ENCODE data around the gene ENGASE. TPM values are rescaled to one million over a fixed set of nuclear protein-coding genes. Genes with fewer than 3 reads are reported as not detected.
A peak's percentile ranks its signal among the peaks of the same experiment; 100 is the strongest.

Gene ENGASE
- total and polyA plus RNA-seq, 2 experiments from 2014 or later = 9.0 to 27.1 TPM

DNA sequence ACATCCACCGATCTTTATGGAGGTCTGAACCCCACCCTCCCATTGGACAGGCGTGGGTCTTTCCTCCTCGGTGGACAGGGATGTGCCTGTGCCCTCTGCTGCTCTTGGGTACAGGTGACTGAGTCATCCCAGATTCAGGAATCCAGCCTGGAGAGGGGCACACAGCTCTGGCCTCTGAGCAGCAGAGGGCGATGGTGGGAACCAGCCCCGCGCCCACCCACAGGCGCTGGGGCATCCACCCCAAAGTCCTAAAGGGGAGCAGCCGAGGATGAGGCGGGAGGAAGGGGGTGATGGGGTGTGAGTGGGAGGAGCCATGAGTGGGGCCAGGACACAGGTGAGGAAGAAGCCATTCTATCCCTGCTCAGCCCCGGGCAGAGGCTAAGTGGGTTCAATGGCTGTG, 35.0 kb downstream of the ENGASE start:
- DNase-seq (ENCODE audit: low spot score) = peak; percentile 56
- Histone ChIP-seq H3K36me3 (ENCODE audit: insufficient read depth) (no peaks in the 10 kb centered on the region), H3K4me1 (ENCODE audit: insufficient read depth) (no peaks in the 10 kb centered on the region), H3F3A (replicated peaks; ENCODE audit: low read depth) (no peaks in the 10 kb centered on the region), H3K4me3 (no peak overlapping the region), H3K4me2 (no peak overlapping the region), H3K79me2 (replicated peaks; ENCODE audit: insufficient read depth) (no peaks in the 10 kb centered on the region), H3K9me2 (ENCODE audit: insufficient read depth) (no peaks in the 10 kb centered on the region), H2AFZ (no peak overlapping the region), H4K20me1 (replicated peaks; ENCODE audit: insufficient read depth) (no peaks in the 10 kb centered on the region), H3K27ac (ENCODE audit: low read depth) (no peak overlapping the region), H3K27me3 (ENCODE audit: insufficient read depth) (no peaks in the 10 kb centered on the region)
- TF ChIP-seq, protein P1, sequence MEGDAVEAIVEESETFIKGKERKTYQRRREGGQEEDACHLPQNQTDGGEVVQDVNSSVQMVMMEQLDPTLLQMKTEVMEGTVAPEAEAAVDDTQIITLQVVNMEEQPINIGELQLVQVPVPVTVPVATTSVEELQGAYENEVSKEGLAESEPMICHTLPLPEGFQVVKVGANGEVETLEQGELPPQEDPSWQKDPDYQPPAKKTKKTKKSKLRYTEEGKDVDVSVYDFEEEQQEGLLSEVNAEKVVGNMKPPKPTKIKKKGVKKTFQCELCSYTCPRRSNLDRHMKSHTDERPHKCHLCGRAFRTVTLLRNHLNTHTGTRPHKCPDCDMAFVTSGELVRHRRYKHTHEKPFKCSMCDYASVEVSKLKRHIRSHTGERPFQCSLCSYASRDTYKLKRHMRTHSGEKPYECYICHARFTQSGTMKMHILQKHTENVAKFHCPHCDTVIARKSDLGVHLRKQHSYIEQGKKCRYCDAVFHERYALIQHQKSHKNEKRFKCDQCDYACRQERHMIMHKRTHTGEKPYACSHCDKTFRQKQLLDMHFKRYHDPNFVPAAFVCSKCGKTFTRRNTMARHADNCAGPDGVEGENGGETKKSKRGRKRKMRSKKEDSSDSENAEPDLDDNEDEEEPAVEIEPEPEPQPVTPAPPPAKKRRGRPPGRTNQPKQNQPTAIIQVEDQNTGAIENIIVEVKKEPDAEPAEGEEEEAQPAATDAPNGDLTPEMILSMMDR (conservative IDR thresholded peaks at IDR 0.05; ENCODE audit: low read depth in 2 of 2) = peak; percentile 60 to 68
- TF ChIP-seq EZH2phosphoT487 (IDR thresholded peaks at IDR 0.05; ENCODE audit: unreplicated experiment) = no peak
- TF ChIP-seq ZNF114 (CRISPR knock-in tag; IDR thresholded peaks at IDR 0.05) = no peak
- no peak for TF ChIP-seq STAT1 (IDR thresholded peaks at IDR 0.05; ENCODE audit: unreplicated experiment)
- TF ChIP-seq, protein P2, sequence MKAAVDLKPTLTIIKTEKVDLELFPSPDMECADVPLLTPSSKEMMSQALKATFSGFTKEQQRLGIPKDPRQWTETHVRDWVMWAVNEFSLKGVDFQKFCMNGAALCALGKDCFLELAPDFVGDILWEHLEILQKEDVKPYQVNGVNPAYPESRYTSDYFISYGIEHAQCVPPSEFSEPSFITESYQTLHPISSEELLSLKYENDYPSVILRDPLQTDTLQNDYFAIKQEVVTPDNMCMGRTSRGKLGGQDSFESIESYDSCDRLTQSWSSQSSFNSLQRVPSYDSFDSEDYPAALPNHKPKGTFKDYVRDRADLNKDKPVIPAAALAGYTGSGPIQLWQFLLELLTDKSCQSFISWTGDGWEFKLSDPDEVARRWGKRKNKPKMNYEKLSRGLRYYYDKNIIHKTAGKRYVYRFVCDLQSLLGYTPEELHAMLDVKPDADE (IDR thresholded peaks at IDR 0.05) = no peak
- Mint-ChIP-seq H3K4me1 (no peaks in the 10 kb centered on the region; the same call in 2 of the 3 replicates), H3K27ac (no peak overlapping the region), H3K36me3 (ENCODE audit: low read depth) (no peaks in the 10 kb centered on the region), H3K27me3 (ENCODE audit: insufficient read depth, low read depth, poor library complexity) (peaks cover 16% of the 10 kb centered on the region), H3K9me3 (no peaks in the 10 kb centered on the region), H3K4me3 (no peak overlapping the region)
- ATAC-seq = peak; percentile 79

DNA sequence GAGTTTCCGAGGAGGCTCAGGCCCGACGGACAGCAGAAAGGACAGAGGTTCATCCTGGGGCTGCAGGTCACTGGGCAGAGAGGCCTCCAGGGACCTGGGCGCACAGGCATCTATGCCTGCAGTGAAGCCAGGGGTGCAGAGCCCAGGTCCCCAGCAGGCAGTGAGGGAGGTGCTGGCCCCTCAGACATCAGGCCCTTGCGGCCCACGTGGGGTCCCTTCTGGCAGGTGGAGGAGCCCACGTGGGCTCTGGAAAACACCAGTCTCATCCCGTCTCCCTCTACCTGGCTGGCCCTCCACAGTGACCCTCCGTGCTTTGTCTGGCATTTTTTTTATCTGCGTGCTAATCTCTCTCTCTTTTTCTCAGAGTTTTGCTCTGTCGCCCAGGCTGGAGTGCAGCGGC, 36.5 kb downstream of the ENGASE start:
- DNase-seq (ENCODE audit: low spot score) (no peak), ATAC-seq (no peak)
- no peaks in the 10 kb centered on the region for H3K36me3 ChIP-seq (ENCODE audit: insufficient read depth)
- no peak overlapping the region for H2AFZ ChIP-seq
- TF ChIP-seq ZNF331 (CRISPR knock-in tag; IDR thresholded peaks at IDR 0.05; ENCODE audit: low read depth) (no peak), CREB1 (CRISPR knock-in tag; IDR thresholded peaks at IDR 0.05; ENCODE audit: low read depth) (no peak), JUNB (IDR thresholded peaks at IDR 0.05; ENCODE audit: unreplicated experiment) (no peak), POLR2AphosphoS5 (IDR thresholded peaks at IDR 0.05; ENCODE audit: low read depth) (no peak)
- TF ChIP-seq, protein P2 (IDR thresholded peaks at IDR 0.05) = no peak
- TF ChIP-seq, protein P3, sequence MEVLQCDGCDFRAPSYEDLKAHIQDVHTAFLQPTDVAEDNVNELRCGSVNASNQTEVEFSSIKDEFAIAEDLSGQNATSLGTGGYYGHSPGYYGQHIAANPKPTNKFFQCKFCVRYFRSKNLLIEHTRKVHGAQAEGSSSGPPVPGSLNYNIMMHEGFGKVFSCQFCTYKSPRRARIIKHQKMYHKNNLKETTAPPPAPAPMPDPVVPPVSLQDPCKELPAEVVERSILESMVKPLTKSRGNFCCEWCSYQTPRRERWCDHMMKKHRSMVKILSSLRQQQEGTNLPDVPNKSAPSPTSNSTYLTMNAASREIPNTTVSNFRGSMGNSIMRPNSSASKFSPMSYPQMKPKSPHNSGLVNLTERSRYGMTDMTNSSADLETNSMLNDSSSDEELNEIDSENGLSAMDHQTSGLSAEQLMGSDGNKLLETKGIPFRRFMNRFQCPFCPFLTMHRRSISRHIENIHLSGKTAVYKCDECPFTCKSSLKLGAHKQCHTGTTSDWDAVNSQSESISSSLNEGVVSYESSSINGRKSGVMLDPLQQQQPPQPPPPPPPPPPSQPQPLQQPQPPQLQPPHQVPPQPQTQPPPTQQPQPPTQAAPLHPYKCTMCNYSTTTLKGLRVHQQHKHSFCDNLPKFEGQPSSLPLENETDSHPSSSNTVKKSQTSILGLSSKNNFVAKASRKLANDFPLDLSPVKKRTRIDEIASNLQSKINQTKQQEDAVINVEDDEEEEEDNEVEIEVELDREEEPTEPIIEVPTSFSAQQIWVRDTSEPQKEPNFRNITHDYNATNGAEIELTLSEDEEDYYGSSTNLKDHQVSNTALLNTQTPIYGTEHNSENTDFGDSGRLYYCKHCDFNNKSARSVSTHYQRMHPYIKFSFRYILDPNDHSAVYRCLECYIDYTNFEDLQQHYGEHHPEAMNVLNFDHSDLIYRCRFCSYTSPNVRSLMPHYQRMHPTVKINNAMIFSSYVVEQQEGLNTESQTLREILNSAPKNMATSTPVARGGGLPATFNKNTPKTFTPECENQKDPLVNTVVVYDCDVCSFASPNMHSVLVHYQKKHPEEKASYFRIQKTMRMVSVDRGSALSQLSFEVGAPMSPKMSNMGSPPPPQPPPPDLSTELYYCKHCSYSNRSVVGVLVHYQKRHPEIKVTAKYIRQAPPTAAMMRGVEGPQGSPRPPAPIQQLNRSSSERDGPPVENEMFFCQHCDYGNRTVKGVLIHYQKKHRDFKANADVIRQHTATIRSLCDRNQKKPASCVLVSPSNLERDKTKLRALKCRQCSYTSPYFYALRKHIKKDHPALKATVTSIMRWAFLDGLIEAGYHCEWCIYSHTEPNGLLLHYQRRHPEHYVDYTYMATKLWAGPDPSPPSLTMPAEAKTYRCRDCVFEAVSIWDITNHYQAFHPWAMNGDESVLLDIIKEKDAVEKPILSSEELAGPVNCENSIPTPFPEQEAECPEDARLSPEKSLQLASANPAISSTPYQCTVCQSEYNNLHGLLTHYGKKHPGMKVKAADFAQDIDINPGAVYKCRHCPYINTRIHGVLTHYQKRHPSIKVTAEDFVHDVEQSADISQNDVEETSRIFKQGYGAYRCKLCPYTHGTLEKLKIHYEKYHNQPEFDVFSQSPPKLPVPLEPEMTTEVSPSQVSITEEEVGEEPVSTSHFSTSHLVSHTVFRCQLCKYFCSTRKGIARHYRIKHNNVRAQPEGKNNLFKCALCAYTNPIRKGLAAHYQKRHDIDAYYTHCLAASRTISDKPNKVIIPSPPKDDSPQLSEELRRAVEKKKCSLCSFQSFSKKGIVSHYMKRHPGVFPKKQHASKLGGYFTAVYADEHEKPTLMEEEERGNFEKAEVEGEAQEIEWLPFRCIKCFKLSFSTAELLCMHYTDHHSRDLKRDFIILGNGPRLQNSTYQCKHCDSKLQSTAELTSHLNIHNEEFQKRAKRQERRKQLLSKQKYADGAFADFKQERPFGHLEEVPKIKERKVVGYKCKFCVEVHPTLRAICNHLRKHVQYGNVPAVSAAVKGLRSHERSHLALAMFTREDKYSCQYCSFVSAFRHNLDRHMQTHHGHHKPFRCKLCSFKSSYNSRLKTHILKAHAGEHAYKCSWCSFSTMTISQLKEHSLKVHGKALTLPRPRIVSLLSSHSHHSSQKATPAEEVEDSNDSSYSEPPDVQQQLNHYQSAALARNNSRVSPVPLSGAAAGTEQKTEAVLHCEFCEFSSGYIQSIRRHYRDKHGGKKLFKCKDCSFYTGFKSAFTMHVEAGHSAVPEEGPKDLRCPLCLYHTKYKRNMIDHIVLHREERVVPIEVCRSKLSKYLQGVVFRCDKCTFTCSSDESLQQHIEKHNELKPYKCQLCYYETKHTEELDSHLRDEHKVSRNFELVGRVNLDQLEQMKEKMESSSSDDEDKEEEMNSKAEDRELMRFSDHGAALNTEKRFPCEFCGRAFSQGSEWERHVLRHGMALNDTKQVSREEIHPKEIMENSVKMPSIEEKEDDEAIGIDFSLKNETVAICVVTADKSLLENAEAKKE (CRISPR knock-in tag; IDR thresholded peaks at IDR 0.05) = no peak
- no peaks in the 10 kb centered on the region for H3K79me2 ChIP-seq (replicated peaks; ENCODE audit: insufficient read depth)
- no peaks in the 10 kb centered on the region for H3K4me1 ChIP-seq (ENCODE audit: insufficient read depth)
- Mint-ChIP-seq H3K4me3 (no peak overlapping the region), H3K9me3 (no peaks in the 10 kb centered on the region), H3K36me3 (ENCODE audit: low read depth) (no peaks in the 10 kb centered on the region), H3K27ac (no peak overlapping the region), H3K4me1 (peaks cover 3% of the 10 kb centered on the region; the same call in 2 of the 3 replicates), H3K27me3 (ENCODE audit: insufficient read depth, low read depth, poor library complexity) (peaks cover 13% of the 10 kb centered on the region)
- H3K27ac ChIP-seq (ENCODE audit: low read depth) = no peak overlapping the region
- no peak overlapping the region for H3K4me2 ChIP-seq
- H3K4me3 ChIP-seq = no peak overlapping the region
- H3K9me2 ChIP-seq (ENCODE audit: insufficient read depth) = no peaks in the 10 kb centered on the region
- no peaks in the 10 kb centered on the region for H3K27me3 ChIP-seq (ENCODE audit: insufficient read depth)
- H4K20me1 ChIP-seq (replicated peaks; ENCODE audit: insufficient read depth) = 0 out of 2 replicates have a peak, but pooled peaks cover 2% of the 10 kb centered on the region
- H3F3A ChIP-seq (replicated peaks; ENCODE audit: low read depth) = no peaks in the 10 kb centered on the region

Data from GM23338 (cell line).